SJCRH30 (cell line): ENCODE results near the gene DAPK1. TPM values are rescaled to one million over a fixed set of nuclear protein-coding genes. Genes with fewer than 3 reads are reported as not detected.

ENCODE experiments used
- DNase-seq, 2 experiments: peaks; one replicate each; pipeline ENCODE4 v3.0.0-alpha.2; 2015 to 2020
- H3K27ac ChIP-seq: fragments of 250-450 bp; sonication (Bioruptor Pico); 2 replicates; pipeline ENCODE4 v1.5.1; 2020; ENCODE audit warnings: mild to moderate bottlenecking, moderate library complexity
- H3K27me3 ChIP-seq: fragments of 250-450 bp; sonication (Bioruptor Pico); 2 replicates; pipeline ENCODE4 v1.5.1; 2020; ENCODE audit warnings: mild to moderate bottlenecking, moderate library complexity
- H3K36me3 ChIP-seq: fragments of 250-450 bp; sonication (Bioruptor Pico); 2 replicates; pipeline ENCODE4 v1.5.1; 2020; ENCODE audit warnings: mild to moderate bottlenecking, moderate library complexity
- H3K4me1 ChIP-seq: fragments of 250-450 bp; sonication (Bioruptor Pico); 2 replicates; pipeline ENCODE4 v1.5.1; 2020; ENCODE audit warnings: mild to moderate bottlenecking, moderate library complexity
- H3K4me3 ChIP-seq: fragments of 250-450 bp; sonication (Bioruptor Pico); 2 replicates; pipeline ENCODE4 v1.5.1; 2020; ENCODE audit warnings: mild to moderate bottlenecking, moderate library complexity
- H3K9me3 ChIP-seq: fragments of 250-450 bp; sonication (Bioruptor Pico); replicated peaks from 2 replicates; pipeline ENCODE4 v1.5.1; 2020; ENCODE audit warnings: mild to moderate bottlenecking, moderate library complexity
- total RNA-seq: library from RNA; depleted of rRNA; stranded (reverse); fragments of >200 nt; shearing (Covaris generic); gene quantifications from 2 replicates; pipeline ENCODE4 v1.2.3, GENCODE V29; 2014

Gene DAPK1
- total RNA-seq, 1 experiment from 2014 or later = 73.5 TPM

- H3K4me3 ChIP-seq = no peak overlapping the region
- H3K36me3 ChIP-seq = peaks cover 57% of the 10 kb centered on the region
- no peaks in the 10 kb centered on the region for H3K27me3 ChIP-seq
- H3K27ac ChIP-seq = no peak overlapping the region
- H3K9me3 ChIP-seq = no peaks in the 10 kb centered on the region
- H3K4me1 ChIP-seq = peaks cover 6% of the 10 kb centered on the region; the same call in 1 of the 2 replicates
- DNase-seq = no peak
These were observed 4.9 kb downstream of the DAPK1 start for GRCh38 chr9:87502391-87503221.

- peaks cover 59% of the 10 kb centered on the region for H3K36me3 ChIP-seq
- H3K9me3 ChIP-seq = no peaks in the 10 kb centered on the region
These were observed 5.8 kb downstream of the DAPK1 start for GRCh38 chr9:87503430-87503829.

GRCh38 chr9:87503927-87504326 is 6.3 kb downstream of the DAPK1 start:
- no peak for DNase-seq
- Histone ChIP-seq H3K36me3 (peaks cover 64% of the 10 kb centered on the region), H3K27me3 (no peaks in the 10 kb centered on the region), H3K4me3 (no peak overlapping the region), H3K4me1 (peaks cover 6% of the 10 kb centered on the region; the same call in 1 of the 2 replicates), H3K9me3 (no peaks in the 10 kb centered on the region), H3K27ac (no peak overlapping the region)

More at GRCh38 chr9:87503430-87503829, 5.8 kb downstream of the DAPK1 start:
- no peak overlapping the region for H3K4me3 ChIP-seq
- peaks cover 6% of the 10 kb centered on the region; the same call in 1 of the 2 replicates for H3K4me1 ChIP-seq
- DNase-seq = no peak
- H3K27me3 ChIP-seq = no peaks in the 10 kb centered on the region
- no peak overlapping the region for H3K27ac ChIP-seq

- no peak overlapping the region for H3K4me3 ChIP-seq
- H3K27ac ChIP-seq = no peak overlapping the region
- peaks cover 70% of the 10 kb centered on the region for H3K36me3 ChIP-seq
- no peaks in the 10 kb centered on the region for H3K9me3 ChIP-seq
- DNase-seq = no peak
- H3K27me3 ChIP-seq = no peaks in the 10 kb centered on the region
- H3K4me1 ChIP-seq = peaks cover 3% of the 10 kb centered on the region; the same call in 1 of the 2 replicates
These were observed 7.3 kb downstream of the DAPK1 start for GRCh38 chr9:87504938-87505337.

GRCh38 chr9:87505869-87506678 is 8.4 kb downstream of the DAPK1 start:
- H3K4me3 ChIP-seq = no peak overlapping the region
- H3K36me3 ChIP-seq = peaks cover 71% of the 10 kb centered on the region
- no peak for DNase-seq
- no peak overlapping the region for H3K27ac ChIP-seq
- H3K4me1 ChIP-seq = no peaks in the 10 kb centered on the region; the same call in 1 of the 2 replicates
- H3K9me3 ChIP-seq = no peaks in the 10 kb centered on the region
- H3K27me3 ChIP-seq = no peaks in the 10 kb centered on the region

GRCh38 chr9:87507576-87507975 is 9.9 kb downstream of the DAPK1 start:
- no peak for DNase-seq
- H3K27ac ChIP-seq = no peak overlapping the region
- H3K4me1 ChIP-seq = no peaks in the 10 kb centered on the region; the same call in 1 of the 2 replicates
- H3K4me3 ChIP-seq = no peak overlapping the region
- no peaks in the 10 kb centered on the region for H3K9me3 ChIP-seq
- H3K27me3 ChIP-seq = no peaks in the 10 kb centered on the region
- H3K36me3 ChIP-seq = peaks cover 70% of the 10 kb centered on the region

GRCh38 chr9:87510252-87510683 is 12.6 kb downstream of the DAPK1 start:
- Histone ChIP-seq H3K4me3 (no peak overlapping the region), H3K4me1 (no peaks in the 10 kb centered on the region; the same call in 1 of the 2 replicates), H3K27ac (no peak overlapping the region), H3K9me3 (no peaks in the 10 kb centered on the region), H3K27me3 (no peaks in the 10 kb centered on the region), H3K36me3 (peaks cover 52% of the 10 kb centered on the region)
- no peak for DNase-seq

GRCh38 chr9:87512311-87512710 is 14.6 kb downstream of the DAPK1 start:
- DNase-seq = no peak
- Histone ChIP-seq H3K27ac (no peak overlapping the region), H3K4me3 (no peak overlapping the region), H3K9me3 (no peaks in the 10 kb centered on the region), H3K27me3 (no peaks in the 10 kb centered on the region), H3K36me3 (peaks cover 33% of the 10 kb centered on the region), H3K4me1 (0 out of 2 replicates have a peak, but pooled peaks cover 5% of the 10 kb centered on the region)

- Histone ChIP-seq H3K4me1 (0 out of 2 replicates have a peak, but pooled peaks cover 5% of the 10 kb centered on the region), H3K27ac (no peak overlapping the region), H3K27me3 (no peaks in the 10 kb centered on the region), H3K36me3 (peaks cover 31% of the 10 kb centered on the region), H3K4me3 (no peak overlapping the region), H3K9me3 (no peaks in the 10 kb centered on the region)
- no peak for DNase-seq
These were observed 15.5 kb downstream of the DAPK1 start for GRCh38 chr9:87513161-87513560.

GRCh38 chr9:87513880-87514535 is 16.3 kb downstream of the DAPK1 start:
- DNase-seq = no peak
- peaks cover 25% of the 10 kb centered on the region for H3K36me3 ChIP-seq
- no peaks in the 10 kb centered on the region for H3K27me3 ChIP-seq
- no peak overlapping the region for H3K27ac ChIP-seq
- 0 out of 2 replicates have a peak, but pooled peaks cover 5% of the 10 kb centered on the region for H3K4me1 ChIP-seq
- H3K4me3 ChIP-seq = no peak overlapping the region
- no peaks in the 10 kb centered on the region for H3K9me3 ChIP-seq

GRCh38 chr9:87515006-87515405 is 17.3 kb downstream of the DAPK1 start:
- no peak for DNase-seq

GRCh38 chr9:87515588-87516221 is 18.0 kb downstream of the DAPK1 start:
- H3K4me3 ChIP-seq = no peak overlapping the region
- no peak for DNase-seq
- H3K9me3 ChIP-seq = no peaks in the 10 kb centered on the region
- no peak overlapping the region for H3K27ac ChIP-seq
- H3K4me1 ChIP-seq = peaks cover 5% of the 10 kb centered on the region; the same call in 1 of the 2 replicates
- peaks cover 9% of the 10 kb centered on the region for H3K36me3 ChIP-seq
- no peaks in the 10 kb centered on the region for H3K27me3 ChIP-seq

More at GRCh38 chr9:87515006-87515405, 17.3 kb downstream of the DAPK1 start:
- peaks cover 16% of the 10 kb centered on the region for H3K36me3 ChIP-seq
- H3K9me3 ChIP-seq = no peaks in the 10 kb centered on the region
- no peaks in the 10 kb centered on the region for H3K27me3 ChIP-seq
- no peak overlapping the region for H3K27ac ChIP-seq
- 0 out of 2 replicates have a peak, but pooled peaks cover 5% of the 10 kb centered on the region for H3K4me1 ChIP-seq
- no peak overlapping the region for H3K4me3 ChIP-seq

GRCh38 chr9:87516222-87516925 is 18.7 kb downstream of the DAPK1 start:
- Histone ChIP-seq H3K4me1 (peaks cover 5% of the 10 kb centered on the region; the same call in 1 of the 2 replicates), H3K4me3 (no peak overlapping the region), H3K9me3 (no peaks in the 10 kb centered on the region), H3K27me3 (no peaks in the 10 kb centered on the region), H3K36me3 (peaks cover 9% of the 10 kb centered on the region), H3K27ac (no peak overlapping the region)
- peak; percentile 32 to 36 for DNase-seq
